Esophagus muscularis mucosa (tissue), 4 donors: ENCODE results near the gene ARL17B.
"Not testable (repeated sequence)": the region's sequence is repeated elsewhere in the genome, so short reads cannot be mapped to it uniquely, and the experiment has no call there.

Source experiments
- CTCF ChIP-seq, 3 experiments: fragments of 200-600 bp in 2 of 3; fragments of 450-650 bp in 1 of 3; sonication (generic) in 2 of 3; IDR thresholded peaks; one replicate each; pipeline ENCODE4 v1.5.1; 2017 to 2019; ENCODE audit warnings: antibody characterized with exemption in 3 of 3, mild to moderate bottlenecking in 2 of 3, moderate library complexity in 1 of 3
- EP300 ChIP-seq: sonication (generic); formaldehyde crosslinking; IDR thresholded peaks from one replicate; pipeline ENCODE4 v1.6.1; 2017; ENCODE audit warnings: antibody characterized with exemption
- POLR2A ChIP-seq: fragments of 450-650 bp; IDR thresholded peaks from one replicate; pipeline ENCODE4 v1.6.1; 2017; ENCODE audit warnings: antibody characterized with exemption, moderate library complexity, mild to moderate bottlenecking, low read depth
- POLR2AphosphoS5 ChIP-seq, 2 donors: sonication (generic); formaldehyde crosslinking; IDR thresholded peaks; one replicate each; pipeline ENCODE4 v1.6.1; 2017; ENCODE audit warnings: antibody characterized with exemption in 2 of 2

GRCh38 chr17:46253722-46254121, 107.8 kb downstream of the ARL17B start:
- TF ChIP-seq CTCF (IDR thresholded peaks at IDR 0.05) = peak; percentile 47 to 60 (median 52)
- not testable (repeated sequence) for TF ChIP-seq POLR2A; EP300; POLR2AphosphoS5 (IDR thresholded peaks at IDR 0.05)
